Naive thymus-derived CD4-positive, alpha-beta T cell (primary cell): Measurements from ENCODE around the gene KDM4B. TPM values are rescaled to one million over a fixed set of nuclear protein-coding genes. Genes with fewer than 3 reads are reported as not detected.

Experiments used
- ATAC-seq: fragments of 150-1000 bp; cut with Tn5 transposase; 2 replicates; pipeline ENCODE4 v1.10.0; 2021; ENCODE audit warnings: mild to moderate bottlenecking, moderate library complexity
- CTCF ChIA-PET: fragments of 350-600 bp; sonication (Branson Sonifier 250); formaldehyde crosslinking; loops from one replicate; lab custom pipeline; 2021; ENCODE audit warnings: antibody characterized with exemption; lab: Charles Lee
- POLR2A ChIA-PET: fragments of 350-600 bp; sonication (Branson Sonifier 250); formaldehyde crosslinking; loops from one replicate; lab custom pipeline; 2021; ENCODE audit warnings: antibody characterized with exemption, inconsistent platforms; lab: Charles Lee
- DNase-seq, 9 donors: peaks; one replicate each; pipeline versions ENCODE4 v3.0.0 to v3.0.0-alpha.2; 2020 to 2022; ENCODE audit warnings: mixed read lengths in 1 of 9
- H3K27ac ChIP-seq: one replicate; pipeline ENCODE4 v1.7.0; 2013; ENCODE audit warnings: mild to moderate bottlenecking, low read depth, low read length, moderate library complexity
- H3K27me3 ChIP-seq, 2 donors: one replicate each; pipeline ENCODE4 v1.7.0; 2013; ENCODE audit warnings: low read length in 2 of 2, mild to moderate bottlenecking in 2 of 2, moderate library complexity in 2 of 2; ENCODE audit not compliant: control insufficient read depth in 2 of 2, insufficient read depth in 2 of 2
- H3K36me3 ChIP-seq, 3 experiments: 1 replicate in 2 of 3; 2 replicates in 1 of 3; pipeline ENCODE4 v1.7.0; 2013; ENCODE audit warnings: low read length in 3 of 3, mild to moderate bottlenecking in 3 of 3, moderate library complexity in 1 of 3; ENCODE audit not compliant: insufficient read depth in 3 of 3, control insufficient read depth in 2 of 3
- H3K4me1 ChIP-seq, 2 donors: one replicate each; pipeline ENCODE4 v1.7.0; 2013; ENCODE audit warnings: low read length in 2 of 2, mild to moderate bottlenecking in 2 of 2, moderate library complexity in 1 of 2; ENCODE audit not compliant: control insufficient read depth in 2 of 2, insufficient read depth in 2 of 2
- H3K4me3 ChIP-seq: 2 replicates; pipeline ENCODE4 v1.7.0; 2013; ENCODE audit warnings: mild to moderate bottlenecking, low read length
- H3K9me3 ChIP-seq, 3 experiments: 1 replicate in 2 of 3; 2 replicates in 1 of 3; pipeline ENCODE4 v1.7.0; 2013; ENCODE audit warnings: low read length in 3 of 3; ENCODE audit not compliant: control insufficient read depth in 2 of 3
- H3K27ac Mint-ChIP-seq, 9 donors: one replicate each; pipeline ENCODE4 v1.8.0; 2020 to 2022; ENCODE audit warnings: mixed read lengths in 9 of 9, mild to moderate bottlenecking in 8 of 9, moderate library complexity in 5 of 9, inconsistent platforms in 2 of 9
- H3K27me3 Mint-ChIP-seq, 5 donors: one replicate each; pipeline ENCODE4 v1.8.0; 2021 to 2022; ENCODE audit warnings: mixed read lengths in 5 of 5, mild to moderate bottlenecking in 1 of 5
- H3K36me3 Mint-ChIP-seq, 5 donors: one replicate each; pipeline ENCODE4 v1.8.0; 2020 to 2022; ENCODE audit warnings: mixed read lengths in 5 of 5, mild to moderate bottlenecking in 3 of 5, inconsistent platforms in 1 of 5
- H3K4me1 Mint-ChIP-seq, 7 donors: one replicate each; pipeline ENCODE4 v1.8.0; 2020 to 2022; ENCODE audit warnings: mixed read lengths in 7 of 7, mild to moderate bottlenecking in 3 of 7, inconsistent platforms in 1 of 7
- H3K4me3 Mint-ChIP-seq, 10 donors: one replicate each; pipeline ENCODE4 v1.8.0; 2020 to 2022; ENCODE audit warnings: mild to moderate bottlenecking in 10 of 10, mixed read lengths in 10 of 10, moderate library complexity in 6 of 10, inconsistent platforms in 2 of 10
- H3K9me3 Mint-ChIP-seq, 11 donors: one replicate each; pipeline ENCODE4 v1.8.0; 2020 to 2022; ENCODE audit warnings: mixed read lengths in 11 of 11, mild to moderate bottlenecking in 4 of 11, inconsistent platforms in 1 of 11, moderate library complexity in 1 of 11
- intact Hi-C, 2 donors: fragments of 100-400 bp; cut with micrococcal nuclease; formaldehyde crosslinking; loops; one replicate each; pipeline ENCODE4 v1.15.1; 2023
- polyA plus RNA-seq, 2 donors: library from polyadenylated mRNA; unstranded; fragments of 300-500 nt; fragmentation: Illumina TruSeq; gene quantifications; one replicate each; pipeline ENCODE4 v1.2.3, GENCODE V29; 2021
- total RNA-seq, 6 experiments: library from RNA in 5 of 6; stranded (reverse) in 5 of 6; gene quantifications; 1 replicate in 5 of 6; 2 replicates in 1 of 6; pipeline ENCODE4 v1.2.3 and lab custom pipeline; 2021 to 2026

The KDM4B gene
- total and polyA plus RNA-seq, 7 experiments from 2014 or later: 8.1 to 78.0 (median 46.7) TPM

DNA sequence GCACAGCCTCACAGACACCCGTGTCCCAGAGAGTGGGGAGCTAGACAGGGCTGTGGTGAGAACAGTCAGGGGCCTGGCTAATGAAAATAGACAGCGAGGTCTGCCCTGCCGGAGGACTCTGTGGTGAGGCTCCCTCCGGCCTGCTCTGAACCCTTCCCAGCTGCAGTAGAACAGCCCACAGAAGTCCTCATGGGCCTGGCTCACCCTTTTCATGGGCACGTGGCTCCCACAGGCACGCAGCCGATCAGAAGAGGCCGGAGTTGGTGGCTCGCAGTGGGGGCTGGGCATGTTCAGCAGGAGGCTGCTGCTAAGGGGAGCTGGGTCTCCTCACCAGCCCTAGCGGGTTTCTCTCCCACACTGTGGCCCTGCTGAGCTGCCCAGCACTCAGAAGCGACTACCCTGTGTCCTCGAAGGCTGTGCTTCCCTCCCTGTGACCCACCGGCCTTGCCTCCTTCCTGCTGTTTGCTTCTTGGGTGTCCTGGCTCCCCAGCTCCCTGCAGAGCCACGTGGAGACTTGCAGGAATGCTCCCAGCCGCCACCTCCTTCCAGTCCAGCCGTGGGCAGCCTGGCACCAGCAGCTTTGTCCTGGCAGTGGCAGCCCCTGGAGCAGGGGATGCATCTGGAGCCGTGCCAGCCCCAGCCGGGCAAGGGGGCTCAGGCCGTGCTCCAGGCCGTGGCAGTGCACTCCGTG is 138.7 kb downstream of the KDM4B start:
- no peaks in the 10 kb centered on the region for H3K27me3 Mint-ChIP-seq
- H3K4me3 ChIP-seq: no peak overlapping the region
- no peaks in the 10 kb centered on the region for H3K9me3 ChIP-seq
- intact Hi-C loops: no loop called here
- H3K27me3 ChIP-seq: no peaks in the 10 kb centered on the region
- POLR2A ChIA-PET: no interaction called here
- DNase-seq: no peak
- H3K9me3 Mint-ChIP-seq: no peaks in the 10 kb centered on the region
- H3K4me3 Mint-ChIP-seq: no peak overlapping the region
- no peak overlapping the region for H3K27ac Mint-ChIP-seq
- H3K4me1 Mint-ChIP-seq: no peaks in the 10 kb centered on the region
- no peaks in the 10 kb centered on the region for H3K4me1 ChIP-seq
- no peak overlapping the region for H3K27ac ChIP-seq
- CTCF ChIA-PET: no interaction called here
- no peak for ATAC-seq
- peaks cover 7 to 30% (median 12%) of the 10 kb centered on the region in 5 donors for H3K36me3 Mint-ChIP-seq
- peaks cover 0 to 57% (median 0%) of the 10 kb centered on the region in 3 experiments for H3K36me3 ChIP-seq

- peaks cover 0 to 59% (median 0%) of the 10 kb centered on the region in 3 experiments for H3K36me3 ChIP-seq
- no peak overlapping the region for H3K27ac Mint-ChIP-seq
Measured at GRCh38 chr19:5108123-5108596, 139.2 kb downstream of the KDM4B start.

DNA sequence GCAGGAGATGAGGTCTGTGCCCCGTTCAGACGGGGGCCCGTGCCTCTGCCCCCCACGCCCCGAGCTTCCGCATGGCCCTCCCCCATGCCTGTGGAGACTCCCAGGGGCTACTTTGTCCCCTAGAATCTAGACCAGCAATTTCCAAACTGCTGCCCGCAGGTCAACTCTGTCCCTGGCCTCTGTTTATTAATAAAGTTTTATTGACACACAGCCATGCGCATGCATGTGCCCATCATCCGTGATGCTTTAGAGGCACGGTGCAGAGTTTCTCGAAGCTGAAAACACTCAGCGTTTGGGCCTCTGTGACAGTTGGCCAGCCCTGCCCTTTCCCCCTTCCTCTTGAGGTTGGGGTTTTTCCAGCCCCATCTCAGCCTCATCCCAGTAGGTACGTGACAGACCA is 140.0 kb downstream of the KDM4B start:
- Histone ChIP-seq H3K4me1 (no peaks in the 10 kb centered on the region), H3K27ac (no peak overlapping the region), H3K4me3 (no peak overlapping the region), H3K36me3 (peaks cover 0 to 62% (median 0%) of the 10 kb centered on the region in 3 experiments), H3K9me3 (no peaks in the 10 kb centered on the region), H3K27me3 (no peaks in the 10 kb centered on the region)
- ChIA-PET POLR2A (no interaction called here), CTCF (no interaction called here)
- H3K27me3 Mint-ChIP-seq: no peaks in the 10 kb centered on the region
- ATAC-seq: no peak
- H3K4me3 Mint-ChIP-seq: no peak overlapping the region
- H3K36me3 Mint-ChIP-seq: peaks cover 7 to 34% (median 15%) of the 10 kb centered on the region in 5 donors
- no peak for DNase-seq
- intact Hi-C loops: no loop called here
- no peaks in the 10 kb centered on the region for H3K9me3 Mint-ChIP-seq
- no peak overlapping the region for H3K27ac Mint-ChIP-seq
- H3K4me1 Mint-ChIP-seq: no peaks in the 10 kb centered on the region

More at GRCh38 chr19:5108123-5108596, 139.2 kb downstream of the KDM4B start:
- H3K27ac ChIP-seq: no peak overlapping the region
- H3K4me1 ChIP-seq: no peaks in the 10 kb centered on the region
- ATAC-seq (no peak), DNase-seq (no peak)
- H3K4me3 Mint-ChIP-seq: no peak overlapping the region
- H3K9me3 Mint-ChIP-seq: no peaks in the 10 kb centered on the region
- intact Hi-C loops: no loop called here
- POLR2A ChIA-PET: no interaction called here
- peaks cover 7 to 34% (median 15%) of the 10 kb centered on the region in 5 donors for H3K36me3 Mint-ChIP-seq
- no peak overlapping the region for H3K4me3 ChIP-seq
- H3K4me1 Mint-ChIP-seq: no peaks in the 10 kb centered on the region
- H3K9me3 ChIP-seq: no peaks in the 10 kb centered on the region
- H3K27me3 Mint-ChIP-seq: no peaks in the 10 kb centered on the region
- CTCF ChIA-PET: no interaction called here
- no peaks in the 10 kb centered on the region for H3K27me3 ChIP-seq

- Histone ChIP-seq H3K27me3 (no peaks in the 10 kb centered on the region), H3K9me3 (no peaks in the 10 kb centered on the region), H3K4me3 (no peak overlapping the region), H3K4me1 (no peaks in the 10 kb centered on the region), H3K27ac (no peak overlapping the region), H3K36me3 (peaks cover 0 to 67% (median 0%) of the 10 kb centered on the region in 3 experiments)
- ATAC-seq (no peak), DNase-seq (no peak)
- CTCF ChIA-PET: no interaction called here
- no peak overlapping the region for H3K27ac Mint-ChIP-seq
- H3K9me3 Mint-ChIP-seq: no peaks in the 10 kb centered on the region
- intact Hi-C loops: no loop called here
- no peaks in the 10 kb centered on the region for H3K4me1 Mint-ChIP-seq
- no peaks in the 10 kb centered on the region for H3K27me3 Mint-ChIP-seq
- peaks cover 7 to 29% (median 15%) of the 10 kb centered on the region in 5 donors for H3K36me3 Mint-ChIP-seq
- no peak overlapping the region for H3K4me3 Mint-ChIP-seq
- POLR2A ChIA-PET: no interaction called here
Measured at GRCh38 chr19:5109560-5109959, 140.6 kb downstream of the KDM4B start.

- H3K4me3 Mint-ChIP-seq: no peak overlapping the region
- POLR2A ChIA-PET: no interaction called here
Measured at GRCh38 chr19:5110546-5110945, 141.6 kb downstream of the KDM4B start.

GRCh38 chr19:5111051-5111450 is 142.1 kb downstream of the KDM4B start:
- H3K36me3 Mint-ChIP-seq: peaks cover 11 to 31% (median 19%) of the 10 kb centered on the region in 5 donors
- no peaks in the 10 kb centered on the region for H3K4me1 Mint-ChIP-seq
- ChIA-PET CTCF (no interaction called here), POLR2A (interaction anchor here (0.9 kb wide), 1 partner anchor 32 kb away, joined by 3 read pairs; no protein-coding TSS in a partner anchor)
- DNase-seq (no peak), ATAC-seq (no peak)
- no peaks in the 10 kb centered on the region for H3K9me3 ChIP-seq
- no peaks in the 10 kb centered on the region for H3K27me3 ChIP-seq
- H3K9me3 Mint-ChIP-seq: peaks cover 0 to 6% (median 2%) of the 10 kb centered on the region in 11 donors
- peaks cover 0 to 60% (median 0%) of the 10 kb centered on the region in 3 experiments for H3K36me3 ChIP-seq
- H3K4me3 ChIP-seq: no peak overlapping the region
- intact Hi-C loops: no loop called here
- no peaks in the 10 kb centered on the region for H3K27me3 Mint-ChIP-seq
- no peaks in the 10 kb centered on the region for H3K4me1 ChIP-seq
- no peak overlapping the region for H3K4me3 Mint-ChIP-seq
- no peak overlapping the region for H3K27ac ChIP-seq
- H3K27ac Mint-ChIP-seq: no peak overlapping the region

More at GRCh38 chr19:5110546-5110945, 141.6 kb downstream of the KDM4B start:
- H3K27me3 Mint-ChIP-seq: no peaks in the 10 kb centered on the region
- no peak overlapping the region for H3K27ac Mint-ChIP-seq
- H3K4me1 ChIP-seq: no peaks in the 10 kb centered on the region
- no peak overlapping the region for H3K27ac ChIP-seq
- ATAC-seq: no peak
- DNase-seq: no peak
- peaks cover 0 to 60% (median 0%) of the 10 kb centered on the region in 3 experiments for H3K36me3 ChIP-seq
- CTCF ChIA-PET: no interaction called here
- peaks cover 0 to 3% (median under 1%) of the 10 kb centered on the region in 11 donors for H3K9me3 Mint-ChIP-seq
- H3K4me3 ChIP-seq: no peak overlapping the region
- no peaks in the 10 kb centered on the region for H3K4me1 Mint-ChIP-seq
- no peaks in the 10 kb centered on the region for H3K27me3 ChIP-seq
- intact Hi-C loops: no loop called here
- H3K36me3 Mint-ChIP-seq: peaks cover 9 to 29% (median 17%) of the 10 kb centered on the region in 5 donors
- H3K9me3 ChIP-seq: no peaks in the 10 kb centered on the region

GRCh38 chr19:5112175-5112574 is 143.3 kb downstream of the KDM4B start:
- H3K4me3 ChIP-seq: no peak overlapping the region
- ChIA-PET POLR2A (no interaction called here), CTCF (no interaction called here)
- intact Hi-C loops: no loop called here
- H3K27ac ChIP-seq: no peak overlapping the region
- H3K4me1 Mint-ChIP-seq: no peaks in the 10 kb centered on the region
- peaks cover 0 to 6% (median 2%) of the 10 kb centered on the region in 11 donors for H3K9me3 Mint-ChIP-seq
- ATAC-seq (no peak), DNase-seq (no peak)
- H3K27me3 Mint-ChIP-seq: no peaks in the 10 kb centered on the region
- no peaks in the 10 kb centered on the region for H3K27me3 ChIP-seq
- H3K9me3 ChIP-seq: no peaks in the 10 kb centered on the region
- peaks cover 0 to 57% (median 0%) of the 10 kb centered on the region in 3 experiments for H3K36me3 ChIP-seq
- H3K27ac Mint-ChIP-seq: no peak overlapping the region
- H3K4me3 Mint-ChIP-seq: no peak overlapping the region
- H3K36me3 Mint-ChIP-seq: peaks cover 17 to 36% (median 22%) of the 10 kb centered on the region in 5 donors
- no peaks in the 10 kb centered on the region for H3K4me1 ChIP-seq
